ENCODE data around the gene CEP170.
A peak's percentile ranks its signal among the peaks of the same experiment; 100 is the strongest.
"Not testable (repeated sequence)": the region's sequence is repeated elsewhere in the genome, so short reads cannot be mapped to it uniquely, and the experiment has no call there.

The CEP170 gene

DNA sequence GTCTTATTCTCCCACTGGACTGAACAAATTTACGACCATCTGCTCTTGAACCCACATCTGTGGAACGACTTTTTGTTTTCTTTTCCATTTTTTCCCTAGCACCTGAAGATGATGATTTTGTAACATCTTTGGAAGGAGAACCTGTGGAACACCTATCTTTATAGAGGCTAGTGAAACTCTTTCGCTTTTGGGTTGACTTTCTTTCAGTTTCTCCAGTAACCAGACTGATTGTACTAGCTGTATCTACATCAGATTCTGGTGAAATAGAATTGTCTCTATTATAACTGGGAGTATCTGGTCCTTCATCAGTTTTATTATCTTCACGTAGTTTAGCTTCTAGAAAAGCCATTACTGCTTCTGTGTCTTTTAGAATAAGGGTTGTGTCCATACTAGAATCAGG lies 90.2 kb downstream of the CEP170 start:
- ATAC-seq: not testable (repeated sequence)

DNA sequence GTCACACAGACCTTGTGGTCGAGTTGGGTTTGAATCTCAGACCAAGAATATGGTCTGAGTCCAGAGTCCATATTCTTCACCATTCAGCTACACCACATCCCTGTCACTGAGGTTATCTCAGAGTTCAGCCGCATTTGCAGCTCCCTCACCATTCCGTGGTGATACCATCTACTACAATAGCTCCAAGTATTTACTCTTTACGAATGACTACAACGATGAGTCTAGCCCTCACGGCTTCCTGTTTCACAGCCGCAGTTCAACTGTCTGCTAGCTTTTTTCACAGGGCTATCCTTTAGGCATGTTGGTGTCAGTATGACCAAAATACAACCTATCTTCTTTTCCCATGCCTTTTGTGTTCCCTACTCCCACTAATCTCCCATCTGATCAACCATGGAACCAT lies 104.2 kb downstream of the CEP170 start:
- not testable (repeated sequence) for ATAC-seq

DNA sequence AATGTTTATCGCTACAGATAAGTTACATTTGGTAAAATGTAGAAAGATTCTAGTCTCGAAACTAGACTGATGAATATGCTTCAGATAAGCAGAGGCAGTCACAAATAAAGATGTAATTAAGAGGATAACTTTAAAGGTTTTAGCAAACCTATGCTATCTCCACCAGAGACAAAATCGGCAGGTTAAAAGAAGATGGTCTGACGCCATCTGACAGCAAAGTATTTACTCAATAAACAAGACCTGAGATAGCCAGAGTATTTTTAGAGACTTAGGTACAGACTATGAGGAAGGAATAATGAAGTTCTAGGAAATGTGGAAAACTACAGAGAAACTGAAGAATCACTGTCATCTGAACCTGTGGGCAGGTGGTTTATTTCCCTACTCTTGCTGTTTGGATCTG lies 106.0 kb downstream of the CEP170 start:
- ATAC-seq: not testable (repeated sequence)

DNA sequence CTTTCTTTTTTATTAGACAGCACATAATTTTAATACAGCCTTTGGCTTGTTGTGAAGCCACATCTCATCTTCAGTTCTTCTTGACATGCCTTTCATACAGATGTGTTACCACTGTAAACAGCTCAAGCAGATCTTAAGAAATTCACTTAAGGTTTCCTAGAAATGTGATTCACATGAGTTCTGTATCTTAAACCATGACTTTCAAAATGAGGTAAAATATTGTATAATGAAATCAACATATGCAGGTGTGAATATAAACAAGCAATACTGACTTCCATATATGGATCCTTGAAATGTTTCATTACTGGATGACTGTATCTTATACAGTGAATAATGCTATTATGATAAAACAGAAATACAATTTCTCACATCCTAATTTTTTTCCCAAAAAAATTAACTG lies 107.7 kb downstream of the CEP170 start:
- ATAC-seq: peak; percentile 86 to 93

DNA sequence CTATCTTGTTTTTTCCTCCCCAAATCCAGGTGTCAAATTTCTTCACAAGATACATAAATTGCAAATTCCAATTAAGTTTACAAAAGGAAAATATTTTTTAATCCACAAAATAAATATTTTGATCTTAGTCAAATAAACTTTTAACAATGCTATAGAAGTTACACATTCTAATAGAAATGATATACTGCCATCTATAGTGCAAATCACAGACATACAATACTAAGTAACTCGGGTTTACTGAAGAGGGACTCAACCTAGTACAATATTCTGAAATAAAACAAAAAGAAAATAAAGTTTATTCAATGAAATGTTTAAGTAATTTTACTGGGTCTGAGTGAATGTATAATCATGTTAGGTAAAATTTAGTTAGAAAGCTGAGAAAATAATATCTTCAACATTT lies 114.6 kb downstream of the CEP170 start:
- ATAC-seq: not testable (repeated sequence)

DNA sequence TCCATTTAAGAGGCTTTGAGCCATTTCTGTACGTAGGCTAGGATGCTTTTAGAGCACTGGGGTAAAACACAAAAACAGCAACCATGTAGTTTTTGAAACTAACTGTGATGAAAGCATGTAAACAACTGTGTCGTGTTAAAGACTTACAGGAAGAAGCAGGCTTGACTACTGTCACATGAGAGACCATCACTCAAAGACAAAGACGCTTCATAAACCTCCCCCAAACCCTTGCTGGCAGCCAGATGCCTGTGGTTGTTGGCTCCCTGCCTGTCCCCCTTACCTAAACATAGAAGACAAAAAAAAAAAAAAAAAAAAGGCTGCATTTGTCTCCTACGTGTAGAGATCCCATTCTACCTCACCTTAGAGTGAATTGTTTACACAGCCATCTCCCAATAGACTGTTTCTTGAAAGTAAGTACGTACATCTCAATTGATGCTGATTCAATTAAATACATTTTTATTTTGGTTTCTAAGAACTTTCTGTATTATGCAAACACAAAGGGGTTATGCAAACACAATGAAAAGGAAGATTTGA lies 132.1 kb downstream of the CEP170 start:
- ATAC-seq: not testable (repeated sequence)

DNA sequence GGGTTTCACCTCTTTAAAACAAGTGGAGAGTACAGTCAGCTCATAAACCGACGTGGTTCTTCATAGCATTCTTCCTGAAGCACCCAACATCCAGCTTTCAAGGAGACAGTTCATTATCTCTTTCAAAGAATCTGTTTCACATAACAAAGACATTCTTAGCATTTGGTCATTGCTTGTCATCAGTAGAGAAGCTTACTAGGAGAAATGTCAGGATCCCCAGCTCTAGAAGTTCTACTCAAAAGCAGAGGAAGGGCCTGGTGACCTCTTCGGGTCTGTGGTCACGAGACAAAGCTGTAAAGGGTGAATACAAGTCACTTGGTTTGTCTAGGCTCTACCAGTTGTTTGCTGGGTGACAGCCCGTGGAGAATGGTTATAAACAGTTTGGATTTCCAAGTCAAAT lies 133.1 kb downstream of the CEP170 start:
- not testable (repeated sequence) for ATAC-seq

DNA sequence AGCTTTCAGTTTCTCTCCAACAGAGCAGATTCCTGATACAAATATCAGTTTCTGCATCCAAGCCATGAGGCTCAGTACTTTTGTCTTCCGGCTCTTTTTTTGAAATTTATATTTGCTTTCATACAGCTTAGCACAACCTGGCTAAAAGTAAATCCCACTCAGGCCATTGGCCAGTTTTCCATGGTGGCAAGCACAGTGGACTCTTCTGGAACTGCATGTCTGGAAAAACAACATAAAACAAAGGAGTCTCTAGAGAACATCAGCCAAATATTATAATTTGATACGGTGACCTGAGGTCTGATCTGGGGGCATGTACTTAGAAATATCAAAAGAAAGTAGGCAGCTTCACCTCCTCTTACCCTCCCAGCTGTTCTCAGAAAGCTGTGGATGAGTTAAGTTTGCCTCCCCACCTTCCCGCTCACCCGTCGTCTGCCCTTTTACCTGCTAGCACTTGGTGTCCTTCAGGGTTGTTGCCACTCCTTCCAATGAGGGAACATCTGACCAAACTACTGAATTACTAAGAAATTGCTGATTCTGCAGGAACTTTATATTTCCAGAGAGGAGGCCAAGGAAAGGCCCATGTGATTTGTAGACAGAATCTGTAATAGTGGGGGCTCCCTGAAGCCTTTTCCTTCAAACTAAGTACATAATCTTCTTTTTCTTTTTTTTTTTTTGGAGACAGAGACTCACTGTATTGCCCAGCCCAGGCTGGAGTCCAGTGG lies 136.3 kb downstream of the CEP170 start:
- ATAC-seq: not testable (repeated sequence)

DNA sequence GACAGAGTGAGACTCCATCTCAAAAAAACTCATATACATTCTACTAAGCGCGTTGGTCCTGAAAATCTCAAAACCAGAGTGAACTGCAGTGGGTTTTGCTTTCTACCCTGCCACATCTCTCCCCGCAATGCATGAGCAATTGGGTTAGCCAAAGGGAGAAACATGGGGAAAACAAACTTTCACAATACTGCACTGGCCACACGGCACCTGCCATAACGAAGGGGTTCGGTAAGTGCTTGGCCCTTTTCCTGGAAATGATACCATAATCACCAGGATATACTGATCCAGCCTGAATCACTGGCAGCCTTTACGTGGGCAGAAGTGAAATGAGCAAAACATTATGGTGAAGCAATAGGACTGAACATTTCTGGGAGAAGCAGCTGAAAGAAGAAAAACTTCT lies 138.9 kb downstream of the CEP170 start:
- ATAC-seq: not testable (repeated sequence)

DNA sequence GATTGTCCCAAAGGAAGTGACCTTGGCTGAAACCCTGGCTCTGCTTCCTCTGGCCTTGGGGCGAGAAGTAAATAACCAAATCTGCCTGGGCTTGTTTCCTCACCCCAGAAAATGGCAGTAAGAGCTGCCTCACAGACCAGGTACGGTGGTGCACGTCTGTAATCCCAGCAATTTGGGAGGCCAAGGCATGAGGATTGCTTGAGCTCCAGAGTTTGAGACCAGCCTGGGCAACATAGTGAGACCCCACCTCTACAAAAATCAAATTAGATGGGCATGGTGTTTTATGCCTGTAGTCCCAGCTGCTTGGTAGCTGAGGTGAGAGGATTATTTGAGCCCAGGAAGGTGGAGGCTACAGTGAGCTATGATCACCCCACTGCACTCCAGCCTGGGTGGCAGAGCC lies 140.3 kb downstream of the CEP170 start:
- not testable (repeated sequence) for ATAC-seq

DNA sequence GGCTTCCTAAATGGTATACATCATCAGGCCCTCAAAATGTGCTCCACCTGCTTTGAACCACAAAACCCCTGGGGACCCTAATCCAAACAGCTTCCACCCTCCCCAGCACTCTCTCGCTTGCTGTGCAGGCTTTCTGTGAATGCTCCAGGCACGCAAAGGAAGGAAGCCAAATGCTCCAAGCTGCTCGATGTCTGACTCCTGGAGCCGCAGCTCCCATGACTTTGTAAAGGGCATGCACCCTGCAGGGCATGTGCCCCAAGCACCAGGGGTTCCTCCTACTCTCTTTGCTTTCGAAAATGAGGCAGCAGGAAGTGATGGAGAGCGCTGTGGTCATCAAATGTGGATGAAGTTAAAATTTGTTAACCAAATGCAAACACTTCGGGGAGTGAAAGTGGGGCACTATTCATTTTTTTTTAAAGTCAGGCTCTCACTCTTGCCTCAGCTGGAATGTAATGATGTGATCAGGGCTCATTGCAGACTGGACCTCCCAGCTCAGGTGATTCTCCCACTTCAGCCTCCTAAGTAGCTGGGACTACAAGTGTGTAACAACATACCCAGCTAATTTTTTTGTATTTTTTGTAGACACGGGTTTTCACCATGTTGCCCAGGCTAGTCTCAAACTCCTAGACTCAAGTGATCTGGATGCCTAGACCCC lies 140.9 kb downstream of the CEP170 start:
- ATAC-seq: peak in 1 of 2 donors; percentile 10

DNA sequence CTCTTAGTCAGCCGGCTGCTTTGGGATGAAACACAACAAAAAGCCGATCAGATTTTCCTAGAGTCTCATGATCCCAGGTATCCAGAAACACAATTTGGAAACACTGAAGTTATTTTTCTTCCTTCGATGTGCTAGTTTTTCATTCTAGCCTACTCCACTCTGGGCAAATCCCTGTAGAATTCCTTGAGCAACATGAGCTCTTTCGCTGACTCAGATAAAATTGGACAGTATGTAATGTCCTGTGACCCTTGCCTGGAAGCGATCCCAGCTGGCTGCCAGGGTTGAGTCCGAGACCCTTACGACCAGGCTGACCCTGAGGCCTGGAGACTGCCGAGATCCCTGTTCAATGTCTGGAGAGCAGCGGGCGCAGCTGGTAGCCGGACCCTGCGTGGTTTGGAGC lies 147.9 kb downstream of the CEP170 start:
- ATAC-seq: not testable (repeated sequence)

DNA sequence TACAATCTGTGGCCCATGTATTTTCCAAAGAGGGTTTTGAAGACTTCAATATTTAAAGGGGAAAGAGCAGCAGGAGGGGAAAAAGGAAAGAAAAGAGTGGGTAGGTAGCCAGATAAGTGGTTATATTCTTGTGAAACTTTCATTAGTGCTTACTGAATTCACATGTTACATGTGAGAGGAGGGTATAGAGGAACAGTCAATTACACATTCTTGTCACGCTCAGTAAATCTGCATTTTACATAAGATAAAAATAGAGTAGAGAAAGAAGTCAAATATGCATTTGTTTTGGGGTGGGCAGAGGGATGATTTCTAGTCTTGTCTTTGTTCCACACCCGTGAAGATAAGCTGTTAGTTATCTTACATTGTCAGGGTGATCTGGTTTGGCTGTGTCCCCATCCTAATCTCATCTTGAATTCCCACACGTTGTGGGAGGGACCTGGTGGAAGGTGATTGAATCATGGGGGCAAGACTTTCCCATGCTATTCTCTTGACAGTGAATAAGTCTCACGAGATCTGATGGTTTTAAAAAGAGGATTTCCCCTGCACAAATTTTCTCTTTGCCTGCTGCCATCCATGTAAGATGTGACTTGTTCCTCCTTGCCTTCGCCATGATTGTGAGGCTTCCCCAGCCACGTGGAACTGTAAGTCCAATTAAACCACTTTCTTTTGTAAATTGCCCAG lies 149.3 kb downstream of the CEP170 start:
- not testable (repeated sequence) for ATAC-seq

DNA sequence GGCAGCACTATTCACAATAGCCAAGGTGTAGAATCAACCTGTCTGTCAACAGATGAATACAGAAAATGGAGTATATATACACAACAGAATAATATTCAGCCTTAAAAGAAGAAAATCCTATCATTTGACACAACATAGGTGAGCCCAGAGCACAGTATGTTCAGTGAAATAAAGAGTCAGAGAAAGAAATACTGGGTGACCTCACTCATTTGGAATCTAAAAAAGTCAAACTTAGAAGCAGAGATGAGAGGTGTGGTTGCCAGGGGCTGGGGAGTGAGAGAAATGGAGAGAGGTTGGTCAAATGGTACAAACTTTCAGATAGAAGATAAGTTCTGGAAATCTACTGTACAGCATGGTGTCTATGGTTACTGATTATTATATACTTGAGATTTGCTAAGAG lies 150.0 kb downstream of the CEP170 start:
- ATAC-seq: not testable (repeated sequence)

DNA sequence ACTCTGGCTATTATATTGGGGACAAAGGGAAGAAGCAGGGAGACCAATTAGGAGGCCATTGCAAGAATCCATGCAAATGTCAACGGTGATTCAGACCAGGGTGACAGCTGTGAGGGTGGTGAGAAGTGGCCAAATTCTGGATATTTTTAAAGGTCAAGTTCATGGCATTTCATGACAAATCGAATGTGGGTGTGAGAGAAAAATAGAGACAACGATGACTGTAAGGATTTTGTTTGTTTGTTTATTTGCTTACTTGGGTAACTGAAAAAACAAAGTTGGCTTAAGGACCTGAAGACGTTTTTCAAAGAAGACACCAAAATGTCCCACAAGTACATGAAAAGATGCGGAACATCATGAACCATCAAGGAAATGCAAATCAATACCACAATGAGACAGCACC lies 150.6 kb downstream of the CEP170 start:
- not testable (repeated sequence) for ATAC-seq

DNA sequence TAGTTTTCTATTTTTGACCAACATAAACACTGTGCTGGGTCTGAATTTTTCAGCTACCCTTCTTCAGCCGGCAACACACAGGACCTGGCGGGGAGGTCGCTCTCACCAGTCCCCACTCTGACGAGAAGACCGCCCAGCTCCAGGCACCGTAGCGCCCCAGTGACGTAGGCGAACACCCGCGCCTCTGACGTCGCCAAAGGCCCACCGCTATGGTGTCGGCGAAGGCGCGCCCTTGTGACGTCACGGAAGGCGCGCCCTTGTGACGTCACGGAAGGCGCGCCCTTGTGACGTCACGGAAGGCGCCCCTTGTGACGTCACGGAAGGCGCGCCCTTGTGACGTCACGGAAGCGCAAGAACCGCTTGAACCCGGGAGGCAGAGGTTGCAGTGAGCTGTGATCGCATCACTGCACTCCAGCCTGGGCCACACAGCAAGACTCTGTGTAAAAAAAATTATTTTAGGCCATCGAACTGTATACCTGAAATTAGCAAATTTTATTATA lies 153.5 kb downstream of the CEP170 start:
- ATAC-seq: peak; percentile 65 to 81

DNA sequence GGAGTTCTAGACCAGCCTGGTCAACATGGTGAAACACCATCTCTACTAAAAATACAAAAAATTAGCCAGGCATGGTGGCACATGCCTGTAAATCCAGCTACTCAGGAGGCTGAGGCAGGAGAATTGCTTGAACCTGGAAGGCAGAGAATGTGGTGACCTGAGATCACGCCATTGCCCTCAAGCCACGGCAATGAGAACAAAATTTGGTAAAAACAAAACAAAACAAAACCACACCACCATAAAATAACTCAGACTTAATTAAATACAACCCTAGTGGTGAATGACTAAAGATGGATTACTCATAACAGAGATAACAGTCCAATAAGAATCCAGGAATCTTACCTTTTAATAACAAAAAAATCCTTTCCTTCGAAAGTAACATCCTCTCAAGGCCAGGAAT lies 167.7 kb downstream of the CEP170 start:
- ATAC-seq: not testable (repeated sequence)

All from activated CD4-positive, CD25-positive, alpha-beta regulatory T cell treated with anti-CD3 and anti-CD28 coated beads, Interleukin-2, amount 50 U/mL, for 24 hours (primary cell).